Subcutaneous abdominal adipose tissue (tissue), 5 donors: ENCODE measurements around the gene VPS35.

Experiments used
- H3K27ac ChIP-seq: one replicate; pipeline ENCODE4 v1.7.0; 2013; ENCODE audit warnings: low read depth, mild to moderate bottlenecking, inconsistent platforms, low read length, moderate library complexity
- H3K27me3 ChIP-seq, 5 donors: one replicate each; pipeline ENCODE4 v1.7.0; 2013; ENCODE audit warnings: low read length in 5 of 5, inconsistent platforms in 1 of 5; ENCODE audit not compliant: control insufficient read depth in 5 of 5, insufficient read depth in 4 of 5
- H3K36me3 ChIP-seq, 5 donors: one replicate each; pipeline ENCODE4 v1.7.0; 2013; ENCODE audit warnings: low read length in 5 of 5; ENCODE audit not compliant: control insufficient read depth in 5 of 5, insufficient read depth in 5 of 5
- H3K4me1 ChIP-seq, 5 donors: one replicate each; pipeline ENCODE4 v1.7.0; 2013; ENCODE audit warnings: low read length in 5 of 5, mild to moderate bottlenecking in 3 of 5, moderate library complexity in 1 of 5; ENCODE audit not compliant: control insufficient read depth in 5 of 5, insufficient read depth in 5 of 5
- H3K4me3 ChIP-seq, 5 donors: one replicate each; pipeline ENCODE4 v1.7.0; 2013; ENCODE audit warnings: low read length in 5 of 5, low read depth in 1 of 5
- H3K9ac ChIP-seq, 5 donors: one replicate each; pipeline ENCODE4 v1.7.0; 2013; ENCODE audit warnings: low read length in 5 of 5, mild to moderate bottlenecking in 4 of 5, moderate library complexity in 3 of 5
- H3K9me3 ChIP-seq, 5 donors: one replicate each; pipeline ENCODE4 v1.7.0; 2013; ENCODE audit warnings: low read length in 5 of 5; ENCODE audit not compliant: control insufficient read depth in 5 of 5
- donor health status: healthy.
- donor health status: healthy.
- donor health status: healthy.
- donor health status: healthy.
- donor health status: healthy.

The VPS35 gene

GRCh38 chr16:46713634-46714033 lies 24.7 kb upstream of the VPS35 start:
- no peaks in the 10 kb centered on the region for H3K36me3 ChIP-seq
- H3K9ac ChIP-seq = no peak overlapping the region
- no peaks in the 10 kb centered on the region for H3K27me3 ChIP-seq
- no peak overlapping the region for H3K4me3 ChIP-seq
- H3K9me3 ChIP-seq = no peaks in the 10 kb centered on the region
- peaks cover 0 to 8% (median 0%) of the 10 kb centered on the region in 5 donors for H3K4me1 ChIP-seq
- no peak overlapping the region for H3K27ac ChIP-seq

DNA sequence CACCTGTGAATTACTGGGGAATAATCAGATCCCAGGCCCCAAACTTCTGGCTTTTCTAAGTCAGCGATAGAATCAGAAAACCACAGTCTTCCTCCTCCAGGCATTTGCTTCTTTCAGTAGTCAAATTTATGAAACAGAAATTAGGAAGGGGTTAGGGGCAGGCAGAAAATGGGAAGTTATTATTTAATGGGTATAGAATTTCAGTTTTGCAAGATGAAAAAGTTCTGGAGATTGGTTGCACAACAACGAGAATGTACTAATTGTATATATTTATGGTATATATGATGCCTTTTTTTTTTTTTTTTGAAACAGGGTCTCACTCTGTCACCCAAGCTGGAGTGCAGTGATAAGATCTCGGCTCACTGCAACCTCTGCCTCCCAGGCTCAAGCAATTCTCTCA lies 23.9 kb upstream of the VPS35 start:
- Histone ChIP-seq H3K4me1 (peaks cover 0 to 8% (median 0%) of the 10 kb centered on the region in 5 donors), H3K9ac (no peak overlapping the region), H3K4me3 (no peak overlapping the region), H3K27ac (no peak overlapping the region), H3K27me3 (no peaks in the 10 kb centered on the region), H3K36me3 (no peaks in the 10 kb centered on the region), H3K9me3 (no peaks in the 10 kb centered on the region)

GRCh38 chr16:46711106-46712058 lies 22.4 kb upstream of the VPS35 start:
- Histone ChIP-seq H3K27me3 (no peaks in the 10 kb centered on the region), H3K9ac (peak overlapping the region in 1 of 5 donors; percentile 17), H3K9me3 (no peaks in the 10 kb centered on the region), H3K4me3 (no peak overlapping the region), H3K4me1 (peaks cover 0 to 8% (median 0%) of the 10 kb centered on the region in 5 donors), H3K36me3 (no peaks in the 10 kb centered on the region), H3K27ac (no peak overlapping the region)

DNA sequence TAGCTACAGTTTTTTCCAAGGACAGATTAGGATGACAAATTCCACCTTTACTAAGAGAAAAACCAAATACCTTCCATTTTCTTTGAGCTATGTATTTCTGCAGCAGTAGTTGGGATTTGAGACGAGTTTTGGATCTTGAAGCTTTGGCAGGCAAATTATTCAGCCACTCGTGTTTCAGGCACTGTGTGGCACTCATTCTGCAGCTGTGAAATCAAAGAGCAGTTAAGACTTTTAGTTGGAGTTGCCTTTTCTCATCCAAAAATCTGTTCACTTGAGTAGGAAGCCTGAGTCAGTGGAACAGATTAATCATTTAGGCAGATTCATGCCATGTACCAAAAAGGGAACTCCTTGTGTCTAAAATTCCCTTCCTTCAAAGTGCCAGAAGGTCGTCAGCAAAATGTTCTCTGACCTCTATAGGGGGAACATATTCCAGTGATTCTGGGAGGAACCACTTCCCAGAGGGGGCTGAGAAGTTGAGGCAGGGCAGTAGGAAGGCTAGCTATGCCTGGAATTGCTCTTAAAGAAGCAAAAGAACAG lies 20.6 kb upstream of the VPS35 start:
- Histone ChIP-seq H3K4me1 (peaks cover 0 to 8% (median 0%) of the 10 kb centered on the region in 5 donors), H3K9ac (no peak overlapping the region), H3K9me3 (no peaks in the 10 kb centered on the region), H3K36me3 (no peaks in the 10 kb centered on the region), H3K27me3 (no peaks in the 10 kb centered on the region), H3K4me3 (no peak overlapping the region), H3K27ac (no peak overlapping the region)

DNA sequence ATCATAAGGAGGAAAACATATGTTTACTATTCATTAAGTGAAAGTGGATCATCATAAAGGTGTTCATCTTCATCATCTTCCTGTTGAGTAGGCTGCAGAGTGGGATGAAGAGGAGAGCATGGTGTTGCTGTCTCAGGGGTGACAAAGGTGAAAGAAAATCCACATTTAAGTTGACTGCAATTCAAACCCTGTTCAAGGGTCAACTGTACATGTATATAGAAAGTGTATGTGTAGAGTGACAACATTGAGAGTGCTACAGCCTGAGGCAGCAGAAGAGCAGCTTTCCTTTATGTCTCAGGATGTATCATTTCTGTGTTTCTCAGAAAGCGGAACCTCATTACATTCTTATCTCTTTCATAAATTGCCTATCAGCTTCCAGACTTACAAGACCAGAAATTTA lies 17.7 kb upstream of the VPS35 start:
- no peaks in the 10 kb centered on the region for H3K36me3 ChIP-seq
- H3K4me3 ChIP-seq = no peak overlapping the region
- no peaks in the 10 kb centered on the region for H3K9me3 ChIP-seq
- no peaks in the 10 kb centered on the region for H3K27me3 ChIP-seq
- no peak overlapping the region for H3K27ac ChIP-seq
- H3K9ac ChIP-seq = no peak overlapping the region
- no peaks in the 10 kb centered on the region for H3K4me1 ChIP-seq

- Histone ChIP-seq H3K36me3 (no peaks in the 10 kb centered on the region), H3K9me3 (no peaks in the 10 kb centered on the region)
These were observed 13.1 kb upstream of the VPS35 start for GRCh38 chr16:46702030-46702429.

GRCh38 chr16:46701615-46702014 lies 12.6 kb upstream of the VPS35 start:
- H3K4me1 ChIP-seq = no peaks in the 10 kb centered on the region
- no peaks in the 10 kb centered on the region for H3K9me3 ChIP-seq
- H3K27ac ChIP-seq = no peak overlapping the region
- H3K9ac ChIP-seq = no peak overlapping the region
- H3K4me3 ChIP-seq = no peak overlapping the region
- H3K27me3 ChIP-seq = no peaks in the 10 kb centered on the region
- no peaks in the 10 kb centered on the region for H3K36me3 ChIP-seq

More at GRCh38 chr16:46702030-46702429, 13.1 kb upstream of the VPS35 start:
- H3K27ac ChIP-seq = no peak overlapping the region
- no peaks in the 10 kb centered on the region for H3K4me1 ChIP-seq
- no peaks in the 10 kb centered on the region for H3K27me3 ChIP-seq
- no peak overlapping the region for H3K9ac ChIP-seq
- H3K4me3 ChIP-seq = no peak overlapping the region

DNA sequence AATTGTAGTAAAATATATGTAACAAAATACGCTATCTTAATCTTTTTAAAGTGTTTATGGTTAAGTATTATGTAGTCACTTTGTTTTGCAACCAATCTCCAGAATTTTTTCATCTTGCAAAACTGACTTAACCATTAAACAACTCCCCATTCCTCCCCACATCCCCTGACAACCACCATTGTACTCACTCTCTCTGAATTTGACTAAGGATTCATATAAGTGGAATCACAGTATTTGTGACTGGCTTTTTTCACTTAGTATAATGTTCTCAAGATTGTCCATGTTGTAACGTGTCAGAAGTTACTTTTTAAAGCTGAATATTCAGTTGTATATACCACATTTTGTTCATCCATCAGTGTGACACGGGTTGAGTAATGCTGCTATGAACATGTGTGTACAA lies 11.1 kb upstream of the VPS35 start:
- H3K4me3 ChIP-seq = no peak overlapping the region
- H3K36me3 ChIP-seq = no peaks in the 10 kb centered on the region
- H3K4me1 ChIP-seq = no peaks in the 10 kb centered on the region
- H3K27me3 ChIP-seq = no peaks in the 10 kb centered on the region
- no peaks in the 10 kb centered on the region for H3K9me3 ChIP-seq
- H3K9ac ChIP-seq = no peak overlapping the region
- H3K27ac ChIP-seq = no peak overlapping the region

GRCh38 chr16:46696957-46697356 lies 8.0 kb upstream of the VPS35 start:
- no peak overlapping the region for H3K4me3 ChIP-seq
- no peaks in the 10 kb centered on the region for H3K4me1 ChIP-seq
- no peak overlapping the region for H3K9ac ChIP-seq

GRCh38 chr16:46695937-46696336 lies 7.0 kb upstream of the VPS35 start:
- no peak overlapping the region for H3K9ac ChIP-seq
- no peak overlapping the region for H3K4me3 ChIP-seq
- H3K27me3 ChIP-seq = no peaks in the 10 kb centered on the region
- no peaks in the 10 kb centered on the region for H3K36me3 ChIP-seq
- H3K27ac ChIP-seq = no peak overlapping the region
- no peaks in the 10 kb centered on the region for H3K4me1 ChIP-seq
- no peaks in the 10 kb centered on the region for H3K9me3 ChIP-seq

More at GRCh38 chr16:46696957-46697356, 8.0 kb upstream of the VPS35 start:
- Histone ChIP-seq H3K9me3 (no peaks in the 10 kb centered on the region), H3K27ac (no peak overlapping the region), H3K27me3 (no peaks in the 10 kb centered on the region), H3K36me3 (no peaks in the 10 kb centered on the region)
